ELR (cell line): ENCODE data around the gene CREM.
A peak's percentile ranks its signal among the peaks of the same experiment; 100 is the strongest.

ENCODE experiments used
- DNase-seq: peaks from one replicate; pipeline ENCODE4 v3.0.0-alpha.2; 2015; ENCODE audit warnings: low read depth

Gene CREM

GRCh38 chr10:35136263-35136815 lies 9.7 kb downstream of the CREM start:
- no peak for DNase-seq

GRCh38 chr10:35140126-35140525 lies 13.5 kb downstream of the CREM start:
- no peak for DNase-seq

GRCh38 chr10:35140727-35141126 lies 14.1 kb downstream of the CREM start:
- DNase-seq: no peak

- DNase-seq: no peak
Measured at GRCh38 chr10:35150308-35150707, 23.7 kb downstream of the CREM start.

- no peak for DNase-seq
Measured at GRCh38 chr10:35152992-35153391, 26.3 kb downstream of the CREM start.

- no peak for DNase-seq
Measured at GRCh38 chr10:35153716-35154115, 27.1 kb downstream of the CREM start.

GRCh38 chr10:35160743-35161142 lies 34.1 kb downstream of the CREM start:
- DNase-seq: peak; percentile 31

- no peak for DNase-seq
Measured at GRCh38 chr10:35161906-35162305, 35.3 kb downstream of the CREM start.

GRCh38 chr10:35165136-35165535 lies 38.5 kb downstream of the CREM start:
- no peak for DNase-seq

GRCh38 chr10:35165811-35166210 lies 39.2 kb downstream of the CREM start:
- DNase-seq: no peak

GRCh38 chr10:35166607-35167006 lies 40.0 kb downstream of the CREM start:
- no peak for DNase-seq

GRCh38 chr10:35167342-35167741 lies 40.7 kb downstream of the CREM start:
- no peak for DNase-seq

- no peak for DNase-seq
Measured at GRCh38 chr10:35172146-35172545, 45.5 kb downstream of the CREM start.

- DNase-seq: no peak
Measured at GRCh38 chr10:35172574-35172973, 45.9 kb downstream of the CREM start.

GRCh38 chr10:35178331-35178730 lies 51.7 kb downstream of the CREM start:
- no peak for DNase-seq

GRCh38 chr10:35182631-35183510 lies 56.2 kb downstream of the CREM start:
- no peak for DNase-seq

GRCh38 chr10:35184527-35185171 lies 58.0 kb downstream of the CREM start:
- DNase-seq: no peak

GRCh38 chr10:35185260-35186034 lies 58.8 kb downstream of the CREM start:
- no peak for DNase-seq

GRCh38 chr10:35188954-35189353 lies 62.3 kb downstream of the CREM start:
- no peak for DNase-seq

GRCh38 chr10:35191523-35191922 lies 64.9 kb downstream of the CREM start:
- DNase-seq: no peak

- peak; percentile 32 for DNase-seq
Measured at GRCh38 chr10:35192645-35193249, 66.1 kb downstream of the CREM start.

GRCh38 chr10:35194471-35194870 lies 67.8 kb downstream of the CREM start:
- DNase-seq: peak; percentile 18
